Sigmoid colon (tissue), 7 donors: ENCODE measurements around the gene CORT. TPM values are rescaled to one million over a fixed set of nuclear protein-coding genes. Genes with fewer than 3 reads are reported as not detected.

ENCODE experiments used
- DNase-seq: peaks from one replicate; pipeline ENCODE4 v3.0.0-alpha.2; 2019
- H3K27ac ChIP-seq, 4 donors: fragments of 200-600 bp; sonication (generic); one replicate each; pipeline ENCODE4 v1.5.1; 2016 to 2019; ENCODE audit warnings: mild to moderate bottlenecking in 1 of 4
- H3K27me3 ChIP-seq, 3 donors: fragments of 200-600 bp; sonication (generic); one replicate each; pipeline ENCODE4 v1.5.1; 2019; ENCODE audit warnings: mild to moderate bottlenecking in 1 of 3
- H3K36me3 ChIP-seq, 4 donors: fragments of 200-600 bp; sonication (generic); one replicate each; pipeline ENCODE4 v1.5.1; 2016 to 2019
- H3K4me1 ChIP-seq, 4 donors: fragments of 200-600 bp; sonication (generic); one replicate each; pipeline ENCODE4 v1.5.1; 2017 to 2019
- H3K4me3 ChIP-seq, 4 donors: fragments of 200-600 bp; sonication (generic); one replicate each; pipeline ENCODE4 v1.5.1; 2017 to 2019; ENCODE audit warnings: mild to moderate bottlenecking in 2 of 4, moderate library complexity in 1 of 4
- H3K9me3 ChIP-seq, 4 donors: fragments of 200-600 bp in 3 of 4; sonication (generic) in 3 of 4; one replicate each; pipeline versions ENCODE4 v1.5.1 to v1.6.1; 2013 to 2019
- CTCF ChIP-seq, 4 experiments: fragments of 450-650 bp in 3 of 4; fragments of 200-600 bp in 1 of 4; IDR thresholded peaks; one replicate each; pipeline ENCODE4 v1.5.1; 2016 to 2019; ENCODE audit warnings: antibody characterized with exemption in 4 of 4, mild to moderate bottlenecking in 3 of 4, moderate library complexity in 2 of 4
- EP300 ChIP-seq, 4 donors: sonication (generic); formaldehyde crosslinking; IDR thresholded peaks; one replicate each; pipeline ENCODE4 v1.6.1; 2017; ENCODE audit warnings: antibody characterized with exemption in 4 of 4
- POLR2A ChIP-seq, 2 donors: fragments of 450-650 bp; IDR thresholded peaks; one replicate each; pipeline ENCODE4 v1.6.1; 2016; ENCODE audit warnings: antibody characterized with exemption in 2 of 2, mild to moderate bottlenecking in 2 of 2, moderate library complexity in 2 of 2
- POLR2AphosphoS5 ChIP-seq, 4 donors: sonication (generic); formaldehyde crosslinking; IDR thresholded peaks; one replicate each; pipeline ENCODE4 v1.6.1; 2017; ENCODE audit warnings: antibody characterized with exemption in 4 of 4
- WGBS, 2 donors: extraction: QIAGEN DNeasy Blood & Tissue Kit; methylation state at CpG; one replicate each; pipeline ENCODE4 v1.1.7; 2013; 5-methylcytosine and 5-hydroxymethylcytosine counted together
- intact Hi-C: fragments of 100-400 bp; cut with DNase I; formaldehyde crosslinking; loops from one replicate; pipeline ENCODE4 v1.15.1; 2023
- polyA plus RNA-seq, 3 donors: library from polyadenylated mRNA; stranded (reverse); fragments of 200-250 nt; gene quantifications; one replicate each; pipeline ENCODE4 v1.2.3, GENCODE V29; 2013
- total RNA-seq, 4 donors: library from RNA; depleted of rRNA; stranded (reverse); fragments of >200 nt; gene quantifications; one replicate each; pipeline ENCODE4 v1.1.0, GENCODE V29; 2016
- donor health status: healthy with polysubstance abuse.
- donor health status: Bipolar disorder and iron deficiency.
- donor health status: healthy.

CORT gene
- total and polyA plus RNA-seq, 7 donors, result 0.42 to 1.4 (median 0.90) TPM; not detected in 1

- peaks cover 0 to 19% (median 15%) of the 10 kb centered on the region in 4 donors for H3K4me1 ChIP-seq
- TF ChIP-seq EP300 (IDR thresholded peaks at IDR 0.05) (no peak), POLR2A (IDR thresholded peaks at IDR 0.05) (no peak), POLR2AphosphoS5 (IDR thresholded peaks at IDR 0.05) (no peak), CTCF (IDR thresholded peaks at IDR 0.05) (no peak)
- intact Hi-C loops, result loop anchor here (5.0 kb wide), 2 partner anchors 59 to 556 kb away; no protein-coding TSS in a partner anchor
Observed at GRCh38 chr1:10432910-10433700, 16.7 kb upstream of the CORT start.

GRCh38 chr1:10433790-10434189 lies 16.0 kb upstream of the CORT start:
- DNase-seq, result no peak
- H3K4me1 ChIP-seq, result peaks cover 0 to 19% (median 14%) of the 10 kb centered on the region in 4 donors
- H3K27me3 ChIP-seq, result no peaks in the 10 kb centered on the region
- no peak overlapping the region for H3K4me3 ChIP-seq
- WGBS, 2 donors, result 86 to 87% methylated on average over 11 of the region's 11 CpGs
- no peaks in the 10 kb centered on the region for H3K9me3 ChIP-seq
- H3K36me3 ChIP-seq, result peaks cover 0 to 6% (median 0%) of the 10 kb centered on the region in 4 donors
- TF ChIP-seq CTCF (IDR thresholded peaks at IDR 0.05) (no peak), POLR2A (IDR thresholded peaks at IDR 0.05) (no peak), POLR2AphosphoS5 (IDR thresholded peaks at IDR 0.05) (no peak), EP300 (IDR thresholded peaks at IDR 0.05) (no peak)
- H3K27ac ChIP-seq, result no peak overlapping the region
- intact Hi-C loops, result loop anchor here (5.0 kb wide), 2 partner anchors 59 to 556 kb away; no protein-coding TSS in a partner anchor

More at GRCh38 chr1:10432910-10433700, 16.7 kb upstream of the CORT start:
- DNase-seq, result no peak
- Histone ChIP-seq H3K27ac (no peak overlapping the region), H3K27me3 (no peaks in the 10 kb centered on the region), H3K36me3 (peaks cover 0 to 6% (median 0%) of the 10 kb centered on the region in 4 donors), H3K4me3 (no peak overlapping the region), H3K9me3 (no peaks in the 10 kb centered on the region)
- 45 to 76% methylated on average over 14 of the region's 14 CpGs for WGBS, 2 donors

- intact Hi-C loops, result loop anchor here (5.0 kb wide), 2 partner anchors 58 to 557 kb away; no protein-coding TSS in a partner anchor
- Histone ChIP-seq H3K36me3 (peaks cover 0 to 6% (median 0%) of the 10 kb centered on the region in 4 donors), H3K27ac (no peak overlapping the region), H3K9me3 (no peaks in the 10 kb centered on the region), H3K27me3 (no peaks in the 10 kb centered on the region), H3K4me3 (no peak overlapping the region), H3K4me1 (peaks cover 0 to 17% (median 14%) of the 10 kb centered on the region in 4 donors)
- 96 to 98% methylated on average over 5 of the region's 5 CpGs for WGBS, 2 donors
- no peak for TF ChIP-seq POLR2A (IDR thresholded peaks at IDR 0.05)
- no peak for DNase-seq
Observed at GRCh38 chr1:10434590-10434989, 15.2 kb upstream of the CORT start.

DNA sequence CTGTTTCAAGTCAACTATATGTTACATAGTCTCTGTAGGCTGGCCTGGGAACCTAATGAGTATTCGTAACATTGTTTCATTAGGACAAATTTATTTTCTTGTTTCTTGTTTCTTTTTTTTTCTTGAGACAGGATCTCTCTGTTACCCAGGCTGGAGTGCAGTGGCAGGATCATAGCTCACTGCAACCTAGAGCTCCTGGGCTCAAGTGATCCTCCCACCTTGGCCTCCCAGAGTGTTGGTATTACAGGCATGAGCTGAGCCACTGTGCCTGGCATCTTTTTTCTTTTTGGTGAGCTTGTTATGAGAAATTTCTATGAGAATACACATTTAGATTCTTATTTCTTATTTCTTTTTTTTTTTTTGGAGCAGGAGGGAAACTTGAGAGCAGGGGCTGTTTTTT lies 12.8 kb upstream of the CORT start:
- WGBS, 2 donors, result 96 to 97% methylated on average over 1 of the region's 1 CpG
- no peak for TF ChIP-seq POLR2A (IDR thresholded peaks at IDR 0.05)
- no peak for TF ChIP-seq POLR2AphosphoS5 (IDR thresholded peaks at IDR 0.05)
- TF ChIP-seq CTCF (IDR thresholded peaks at IDR 0.05), result no peak
- no peak for TF ChIP-seq EP300 (IDR thresholded peaks at IDR 0.05)
- no peak overlapping the region for H3K27ac ChIP-seq

DNA sequence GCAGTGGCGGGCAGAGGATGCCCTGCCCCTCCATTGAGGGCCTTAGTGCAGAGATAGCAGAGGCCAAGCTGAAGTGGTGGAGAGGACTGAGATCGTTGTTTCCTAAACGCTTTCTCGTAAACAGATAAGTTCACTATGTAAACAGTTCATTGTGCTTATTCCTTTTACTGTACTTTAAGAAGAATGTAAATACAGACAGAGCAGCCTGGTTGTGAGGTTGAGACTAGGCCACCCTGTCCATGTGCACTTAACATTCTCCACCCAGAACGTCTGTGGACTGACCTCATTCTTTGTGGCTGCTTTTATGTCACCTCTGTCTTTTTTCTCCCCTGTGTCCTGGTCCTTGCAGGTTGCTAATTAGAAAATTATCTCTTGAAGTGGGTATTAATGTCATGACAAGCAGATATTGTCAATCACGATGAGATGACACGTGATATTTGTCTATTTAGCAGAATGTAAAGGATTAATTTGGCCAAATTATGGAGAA lies 11.1 kb upstream of the CORT start:
- Histone ChIP-seq H3K4me1 (no peaks in the 10 kb centered on the region), H3K9me3 (no peaks in the 10 kb centered on the region), H3K27me3 (no peaks in the 10 kb centered on the region), H3K4me3 (no peak overlapping the region), H3K27ac (no peak overlapping the region), H3K36me3 (peaks cover 0 to 6% (median 0%) of the 10 kb centered on the region in 4 donors)
- intact Hi-C loops, result no loop called here
- TF ChIP-seq EP300 (IDR thresholded peaks at IDR 0.05) (no peak), POLR2AphosphoS5 (IDR thresholded peaks at IDR 0.05) (no peak), POLR2A (IDR thresholded peaks at IDR 0.05) (no peak), CTCF (IDR thresholded peaks at IDR 0.05) (no peak)
- 45 to 62% methylated on average over 7 of the region's 7 CpGs for WGBS, 2 donors
- DNase-seq, result no peak

More for the DNA sequence above, 12.8 kb upstream of the CORT start:
- DNase-seq, result no peak
- Histone ChIP-seq H3K36me3 (peaks cover 0 to 6% (median 0%) of the 10 kb centered on the region in 4 donors), H3K4me3 (no peak overlapping the region), H3K27me3 (no peaks in the 10 kb centered on the region), H3K9me3 (no peaks in the 10 kb centered on the region), H3K4me1 (no peaks in the 10 kb centered on the region)
- intact Hi-C loops, result no loop called here
